Putamen (tissue), 1 donor: Measurements from ENCODE around the gene C10orf120.

Experiments used
- DNase-seq: peaks from one replicate; pipeline ENCODE4 v3.0.0-alpha.2; 2016; ENCODE audit warnings: low spot score

C10orf120 gene

DNA sequence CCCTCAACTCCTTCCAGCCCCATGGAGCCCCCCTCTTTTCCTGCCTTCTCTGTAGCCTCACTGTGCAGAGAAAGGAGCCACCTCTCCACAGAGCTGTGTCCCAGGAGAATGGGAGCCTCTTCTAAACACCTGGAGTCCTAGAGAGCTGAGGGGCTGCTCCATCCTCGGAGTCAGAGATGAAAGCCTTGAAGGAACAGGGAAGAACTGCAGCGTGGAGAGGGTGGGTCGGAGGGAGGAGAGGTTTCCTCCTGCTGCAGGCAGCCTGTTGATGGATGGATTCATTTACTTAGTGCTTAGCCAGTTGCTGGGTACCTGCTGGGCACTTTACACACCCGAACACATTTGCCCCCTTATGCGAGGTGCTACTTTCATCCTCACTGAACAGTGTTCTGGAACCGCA, 39.0 kb downstream of the C10orf120 start:
- DNase-seq = no peak

DNA sequence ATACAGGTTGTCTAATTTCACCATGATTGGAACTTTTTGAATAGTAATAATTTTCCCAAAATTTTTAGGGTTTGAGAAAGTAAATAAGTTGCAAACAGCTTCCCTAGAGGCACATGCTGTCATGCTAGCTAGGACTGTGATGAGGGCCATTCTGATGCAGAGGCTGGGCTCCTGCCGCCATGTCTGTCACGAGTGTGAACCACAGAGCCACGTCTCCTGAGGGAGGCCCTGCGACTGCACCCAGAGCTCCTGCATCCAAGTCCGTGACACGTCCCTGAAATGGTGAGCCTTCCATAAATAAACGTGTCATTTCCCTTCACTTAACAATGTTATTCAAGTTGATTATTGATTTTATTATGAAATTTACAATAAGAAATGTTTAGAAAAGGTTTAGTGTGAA, 40.0 kb downstream of the C10orf120 start:
- DNase-seq = no peak

DNA sequence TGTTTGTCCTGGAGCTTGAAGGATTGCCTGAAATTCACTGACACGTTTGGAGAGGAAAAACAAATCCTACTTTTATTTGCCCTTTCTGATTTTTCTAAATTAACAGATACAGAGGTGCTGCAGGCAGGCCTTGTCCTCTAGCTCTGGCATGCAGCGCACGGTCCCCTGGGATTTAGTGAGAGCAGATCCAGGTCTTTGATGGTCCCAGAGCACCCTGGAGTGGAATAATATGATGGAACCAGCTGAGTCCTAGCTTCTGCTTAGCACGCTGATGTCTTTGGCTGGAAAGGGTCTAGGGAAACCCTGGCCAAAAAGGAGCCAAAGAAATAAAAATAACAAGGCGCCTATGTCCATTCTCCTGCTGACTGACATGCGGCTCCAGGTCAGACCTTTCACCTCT, 40.5 kb downstream of the C10orf120 start:
- no peak for DNase-seq

DNA sequence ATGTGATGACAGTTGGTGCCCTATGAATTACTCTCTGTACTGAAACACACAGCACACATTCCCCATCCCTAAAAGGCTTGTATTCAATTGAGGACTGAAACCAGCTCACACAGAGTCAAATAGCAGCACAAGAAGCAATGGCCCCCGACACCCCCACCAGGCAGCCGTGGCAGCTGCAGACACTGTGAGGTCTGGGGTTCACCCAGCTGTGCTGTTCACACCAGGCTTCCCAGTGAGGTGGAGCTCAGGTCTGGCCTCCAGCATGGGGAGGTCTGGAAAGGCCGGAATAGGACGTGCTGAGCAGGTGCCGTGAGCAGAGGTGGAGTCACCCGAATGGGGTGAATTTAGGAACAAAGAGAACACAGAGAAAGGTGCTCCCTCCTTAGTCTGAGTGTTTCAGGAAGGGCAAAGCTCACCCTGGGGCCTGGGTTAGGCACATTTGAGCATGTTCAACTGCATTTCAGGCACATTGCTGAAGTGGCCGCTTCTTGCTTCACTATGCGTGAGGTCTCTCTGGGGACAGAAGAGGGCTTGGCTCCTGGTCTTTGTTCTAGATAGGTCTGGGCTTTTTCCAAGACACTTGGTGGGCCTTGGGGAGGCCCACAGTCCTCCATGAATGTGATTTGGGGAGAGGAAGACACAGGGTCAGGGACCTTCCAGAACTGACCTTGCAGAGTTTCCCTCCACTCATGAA, 41.1 kb downstream of the C10orf120 start:
- no peak for DNase-seq

DNA sequence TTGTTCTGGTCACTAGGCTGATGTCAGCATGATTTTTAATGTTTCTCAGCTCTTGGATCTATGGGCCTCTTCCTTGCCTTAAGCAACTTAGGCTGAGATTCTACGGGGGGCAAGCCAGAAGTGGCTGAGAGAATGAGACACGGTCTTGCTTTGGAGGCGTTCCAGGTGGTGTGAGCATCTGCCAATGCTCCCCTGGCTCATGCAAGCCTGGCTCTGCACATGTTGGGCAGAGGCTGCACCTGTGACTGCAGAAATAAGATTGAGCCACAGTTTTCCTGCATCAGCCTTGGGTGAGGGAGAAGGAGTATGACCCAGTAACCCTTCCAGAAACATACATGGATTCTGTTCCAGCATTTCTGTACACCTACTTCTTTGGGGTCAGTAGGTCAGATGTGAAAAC, 41.9 kb downstream of the C10orf120 start:
- no peak for DNase-seq

DNA sequence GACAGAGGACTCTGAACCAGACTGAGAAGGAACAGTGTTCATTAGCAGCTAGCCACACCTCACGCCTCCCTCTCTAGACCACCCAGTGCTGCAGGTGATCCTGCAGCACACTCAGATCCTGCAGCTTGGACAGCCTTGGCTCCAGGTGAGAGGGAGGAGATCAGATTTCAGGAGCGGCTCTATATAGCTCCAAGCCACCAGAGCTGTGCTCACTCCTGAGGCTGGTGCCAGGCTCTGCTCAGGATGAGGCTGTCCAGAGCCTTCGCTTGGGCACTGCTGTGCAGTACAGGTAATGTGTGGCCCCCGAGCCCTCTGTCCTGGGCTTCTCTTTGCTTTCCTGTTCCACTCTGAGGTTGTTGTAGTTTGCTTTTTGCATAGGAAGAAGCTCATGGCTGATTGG, 42.4 kb downstream of the C10orf120 start:
- no peak for DNase-seq

DNA sequence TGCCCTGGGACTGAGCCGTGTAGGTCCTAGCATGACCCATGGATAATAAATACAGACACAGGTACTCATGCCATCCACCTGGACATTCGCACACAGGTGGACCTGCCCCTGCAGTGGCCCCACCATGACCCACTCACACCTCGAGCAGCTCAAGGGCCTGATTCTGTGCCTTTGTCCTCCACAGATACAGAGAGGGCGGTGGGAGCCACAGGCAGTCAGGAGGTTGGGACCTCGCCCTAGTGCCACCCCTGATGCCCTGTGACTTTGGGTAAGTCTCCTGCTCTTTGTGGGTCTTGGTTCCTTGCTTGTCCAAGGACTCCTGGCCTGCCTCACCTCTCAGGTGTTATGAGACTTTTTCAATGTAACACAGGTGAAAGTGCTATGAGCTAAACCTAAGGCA, 42.9 kb downstream of the C10orf120 start:
- no peak for DNase-seq

DNA sequence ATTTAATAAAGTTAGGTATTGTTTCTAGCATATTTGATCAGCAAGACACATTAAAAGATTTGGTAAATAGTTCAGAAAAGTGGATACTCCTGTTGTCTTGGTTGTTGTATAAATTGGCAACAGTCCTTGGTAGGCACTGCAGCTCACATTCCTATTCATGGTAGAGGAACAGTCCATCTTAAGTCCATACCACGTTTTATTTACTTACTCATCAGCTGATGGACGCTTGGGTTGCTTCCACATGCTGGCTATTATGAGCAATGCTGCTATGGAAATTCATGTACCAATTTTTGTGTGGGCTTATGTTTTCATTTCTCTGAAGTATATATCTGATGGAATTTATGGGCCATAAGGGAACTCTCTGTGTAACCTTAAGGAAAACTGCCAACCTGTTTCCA, 43.3 kb downstream of the C10orf120 start:
- no peak for DNase-seq

DNA sequence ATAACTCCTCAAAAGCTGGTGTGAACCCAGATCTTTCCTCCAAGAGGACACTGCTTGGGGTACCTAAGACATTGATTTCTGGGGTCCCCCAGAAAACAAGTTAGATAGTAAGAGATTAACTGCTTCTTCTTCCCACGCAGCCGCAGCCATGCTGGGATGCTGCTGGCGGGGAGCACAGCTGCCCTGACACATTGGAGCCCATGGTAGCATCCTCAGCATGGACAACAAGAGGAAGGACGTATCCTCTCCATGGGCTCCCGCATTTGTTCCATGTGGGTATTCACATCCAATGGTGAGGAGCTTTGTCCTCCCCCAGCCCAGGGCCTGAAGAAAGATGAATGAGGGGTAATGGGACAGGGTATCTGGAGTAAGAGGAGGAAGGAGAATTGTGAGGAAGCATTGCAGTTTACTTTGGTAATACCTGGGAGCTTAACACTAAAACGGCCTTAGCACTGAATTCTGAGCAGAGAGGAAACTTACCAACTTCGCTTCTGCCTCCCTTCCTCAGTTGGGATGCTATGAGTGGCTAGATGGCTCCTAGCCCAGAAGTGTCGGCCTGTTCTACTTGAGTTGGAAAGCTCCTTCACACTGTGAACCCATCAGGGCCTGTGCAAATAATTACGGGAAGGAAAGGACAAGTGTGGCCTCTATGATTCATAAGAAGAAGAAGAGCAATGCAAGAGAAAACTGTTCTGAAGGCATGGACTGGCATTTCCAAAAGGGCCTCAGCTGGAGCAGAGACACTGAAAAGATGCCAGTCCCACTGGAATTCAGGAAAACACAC, 43.9 kb downstream of the C10orf120 start:
- no peak for DNase-seq

DNA sequence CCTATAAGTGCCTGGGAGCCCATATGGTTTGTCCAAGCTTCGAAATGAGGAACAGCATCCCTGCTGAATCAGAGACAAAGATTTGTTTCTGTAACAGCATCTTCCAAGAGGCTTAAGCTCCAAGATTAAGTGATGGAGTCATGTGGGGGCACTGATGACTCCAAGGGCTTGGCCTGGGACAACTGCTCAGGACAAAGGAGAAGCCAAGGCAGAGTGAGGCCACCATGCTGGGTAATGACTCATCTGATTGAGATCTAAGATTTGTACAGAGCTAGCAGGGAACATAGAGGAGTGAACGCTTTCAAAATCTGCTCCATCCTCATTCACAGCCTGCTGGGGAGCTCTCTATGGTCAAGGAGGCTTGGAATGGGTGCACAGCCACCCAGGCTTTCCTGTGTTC, 49.3 kb downstream of the C10orf120 start:
- DNase-seq = no peak

DNA sequence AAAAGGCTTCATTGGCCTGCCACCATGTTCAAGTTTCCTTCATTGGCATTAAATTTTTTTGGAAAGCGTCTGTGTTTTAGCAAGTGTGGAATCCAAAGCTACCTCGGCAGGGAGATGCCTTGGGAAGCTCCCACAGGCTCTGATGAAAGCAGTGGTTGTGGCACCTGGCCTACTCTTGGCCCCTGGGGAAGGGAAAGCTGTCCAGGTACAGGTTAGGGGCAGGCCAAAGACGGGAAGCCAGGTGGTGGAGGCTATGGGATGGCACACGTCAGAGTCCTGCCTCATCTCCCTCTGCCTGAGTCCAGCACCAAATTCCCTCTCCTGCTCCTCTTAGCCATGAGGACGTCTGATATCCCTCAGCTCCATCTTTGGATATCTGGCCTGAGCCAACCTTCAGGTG, 49.7 kb downstream of the C10orf120 start:
- DNase-seq = no peak

DNA sequence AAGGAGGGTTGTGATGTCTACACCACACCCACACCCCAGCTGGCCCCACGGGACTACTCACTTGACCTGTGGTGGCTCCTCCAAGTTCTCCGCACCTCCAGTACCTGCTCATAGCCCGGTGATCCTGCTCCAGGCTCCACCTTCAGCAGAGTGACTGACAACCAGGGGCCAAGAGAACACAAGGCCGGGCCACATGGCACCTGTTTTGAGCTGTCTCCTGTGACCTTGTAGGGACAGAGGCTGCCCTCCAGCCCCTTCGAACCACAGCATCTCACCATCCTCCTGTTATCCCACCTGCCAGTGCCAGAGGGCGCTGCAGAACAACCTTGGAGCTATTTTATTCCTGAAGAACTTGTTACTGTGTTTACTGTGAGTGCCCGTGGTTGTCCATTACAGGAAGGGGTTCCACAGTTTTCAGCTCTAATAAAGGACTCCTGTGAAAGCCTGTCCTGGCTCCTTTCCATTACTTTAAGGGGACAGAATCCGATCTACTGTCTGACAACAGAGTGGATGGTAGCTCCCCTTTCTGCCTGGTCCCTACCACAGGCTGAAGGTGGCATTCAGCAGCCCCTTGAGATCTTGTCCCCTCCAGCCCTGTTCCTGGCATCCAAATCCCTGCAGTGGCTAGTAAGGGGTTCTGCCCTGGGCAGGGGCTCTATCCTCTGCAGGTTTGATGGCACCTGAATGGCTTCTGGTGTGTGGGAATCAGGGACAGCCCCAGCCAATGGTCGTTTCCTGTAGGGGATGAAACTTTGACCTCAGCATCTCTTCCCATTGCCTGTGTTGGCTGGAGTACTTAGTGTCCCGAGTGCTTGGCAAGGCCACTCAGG, 50.8 kb downstream of the C10orf120 start:
- peak; percentile 59 for DNase-seq
